ENCODE measurements around the gene NRK. TPM values are rescaled to one million over a fixed set of nuclear protein-coding genes. Genes with fewer than 3 reads are reported as not detected.
"Not testable (repeated sequence)": the region's sequence is repeated elsewhere in the genome, so short reads cannot be mapped to it uniquely, and the experiment has no call there.

The NRK gene
- total RNA-seq, 6 donors from 2014 or later, result under 0.01 to 0.54 (median 0.35) TPM

DNA sequence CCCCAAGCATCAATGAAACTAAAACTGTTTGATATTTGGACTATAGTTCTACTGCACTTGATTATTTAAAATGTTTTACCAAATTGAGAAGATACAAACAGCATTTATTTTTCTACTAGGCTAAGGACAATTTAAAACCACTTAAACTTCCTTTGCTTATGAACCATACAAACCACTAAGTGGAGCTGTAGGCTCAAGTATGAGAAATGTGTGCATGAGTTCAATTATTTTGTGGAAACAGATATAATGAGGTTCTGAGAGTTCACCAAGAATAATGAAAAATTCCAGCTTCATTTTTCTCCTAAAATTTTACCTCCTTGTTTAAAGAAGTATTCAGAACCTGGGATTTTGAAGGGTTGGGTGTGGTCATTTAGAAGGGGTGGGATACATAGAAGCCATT is 153.0 kb downstream of the NRK start:
- H3K9me3 ChIP-seq, result peaks cover 0 to 5% (median 0%) of the 10 kb centered on the region in 4 donors
- no peak for DNase-seq

DNA sequence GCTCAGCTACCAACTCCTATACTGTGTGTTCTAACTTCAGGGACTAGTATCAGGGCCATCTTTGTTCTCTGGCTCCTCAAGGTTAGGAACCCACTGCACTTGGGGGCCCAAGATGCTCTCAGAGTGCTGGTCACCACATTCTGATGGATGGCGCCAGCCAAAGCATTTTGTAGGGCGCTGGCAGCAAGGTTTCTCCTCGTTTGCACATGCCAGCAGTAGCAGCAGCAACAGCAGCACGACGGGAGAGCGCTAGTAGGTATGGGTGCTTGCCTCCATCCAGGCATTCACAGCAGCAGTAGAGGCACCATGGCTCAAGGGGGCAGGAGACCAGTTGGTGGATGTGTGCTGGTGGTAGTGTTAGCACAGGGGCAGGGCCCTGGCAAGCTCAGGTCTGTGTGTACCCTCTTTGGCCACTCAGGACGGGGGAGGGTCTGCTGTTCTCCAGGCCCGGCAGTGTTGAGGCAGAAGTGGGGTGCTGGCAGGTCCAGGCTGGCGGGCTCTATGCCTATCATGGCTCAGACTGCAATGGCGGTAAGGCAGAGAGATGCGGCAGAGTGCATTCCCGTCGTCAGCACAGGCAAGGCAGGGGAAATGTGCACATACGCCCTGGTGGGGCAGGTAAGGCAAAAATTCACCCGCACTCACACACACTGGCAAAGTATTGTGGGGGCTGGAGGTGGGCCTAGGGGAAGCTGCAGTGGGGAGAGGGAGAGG is 159.6 kb downstream of the NRK start:
- Histone ChIP-seq H3K4me3 (no peak overlapping the region), H3K36me3 (no peaks in the 10 kb centered on the region), H3K4me1 (no peaks in the 10 kb centered on the region), H3K27ac (no peak overlapping the region), H3K27me3 (no peaks in the 10 kb centered on the region), H3K9me3 (peaks cover 0 to under 1% (median 0%) of the 10 kb centered on the region in 4 donors)
- TF ChIP-seq EP300 (IDR thresholded peaks at IDR 0.05) (no peak), POLR2A (IDR thresholded peaks at IDR 0.05) (no peak), POLR2AphosphoS5 (IDR thresholded peaks at IDR 0.05) (no peak)
- TF ChIP-seq, protein P1, sequence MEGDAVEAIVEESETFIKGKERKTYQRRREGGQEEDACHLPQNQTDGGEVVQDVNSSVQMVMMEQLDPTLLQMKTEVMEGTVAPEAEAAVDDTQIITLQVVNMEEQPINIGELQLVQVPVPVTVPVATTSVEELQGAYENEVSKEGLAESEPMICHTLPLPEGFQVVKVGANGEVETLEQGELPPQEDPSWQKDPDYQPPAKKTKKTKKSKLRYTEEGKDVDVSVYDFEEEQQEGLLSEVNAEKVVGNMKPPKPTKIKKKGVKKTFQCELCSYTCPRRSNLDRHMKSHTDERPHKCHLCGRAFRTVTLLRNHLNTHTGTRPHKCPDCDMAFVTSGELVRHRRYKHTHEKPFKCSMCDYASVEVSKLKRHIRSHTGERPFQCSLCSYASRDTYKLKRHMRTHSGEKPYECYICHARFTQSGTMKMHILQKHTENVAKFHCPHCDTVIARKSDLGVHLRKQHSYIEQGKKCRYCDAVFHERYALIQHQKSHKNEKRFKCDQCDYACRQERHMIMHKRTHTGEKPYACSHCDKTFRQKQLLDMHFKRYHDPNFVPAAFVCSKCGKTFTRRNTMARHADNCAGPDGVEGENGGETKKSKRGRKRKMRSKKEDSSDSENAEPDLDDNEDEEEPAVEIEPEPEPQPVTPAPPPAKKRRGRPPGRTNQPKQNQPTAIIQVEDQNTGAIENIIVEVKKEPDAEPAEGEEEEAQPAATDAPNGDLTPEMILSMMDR (IDR thresholded peaks at IDR 0.05), result no peak
- peak in 1 of 2 donors; percentile 69 for ATAC-seq (ENCODE audit: low FRiP score in 2 of 2)
- 83 to 100% methylated on average over 1 to 15 of the region's 15 CpGs for WGBS, 2 donors
- DNase-seq, result no peak

More for the DNA sequence above, 153.0 kb downstream of the NRK start:
- no peak for ATAC-seq (ENCODE audit: low FRiP score in 2 of 2)
- Histone ChIP-seq H3K27me3 (no peaks in the 10 kb centered on the region), H3K4me3 (no peak overlapping the region), H3K27ac (no peak overlapping the region), H3K36me3 (no peaks in the 10 kb centered on the region), H3K4me1 (no peaks in the 10 kb centered on the region)
- TF ChIP-seq POLR2A (IDR thresholded peaks at IDR 0.05), result no peak
- no peak for TF ChIP-seq POLR2AphosphoS5 (IDR thresholded peaks at IDR 0.05)
- no peak for TF ChIP-seq EP300 (IDR thresholded peaks at IDR 0.05)

DNA sequence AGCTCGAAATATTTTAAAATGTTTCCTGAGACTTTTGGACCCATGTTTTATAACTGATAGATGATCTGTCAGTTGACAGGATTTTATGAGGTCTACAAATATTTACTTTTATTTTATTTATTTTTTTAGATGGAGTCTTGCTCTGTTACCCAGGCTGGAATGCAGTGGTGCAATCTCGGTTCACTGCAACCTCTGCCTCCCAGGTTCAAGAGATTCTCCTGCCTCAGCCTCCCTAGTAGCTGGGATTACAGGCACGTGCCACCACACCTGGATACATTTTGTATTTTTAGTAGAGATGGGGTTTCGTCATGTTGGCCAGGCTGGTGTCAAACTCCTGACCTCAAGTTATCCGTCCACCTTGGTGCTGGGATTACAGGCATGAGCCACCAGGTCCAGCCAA is 166.1 kb downstream of the NRK start:
- not testable (repeated sequence) for DNase-seq; H3K27ac ChIP-seq; H3K27me3 ChIP-seq; H3K9me3 ChIP-seq; H3K4me3 ChIP-seq; H3K4me1 ChIP-seq; H3K36me3 ChIP-seq; ATAC-seq (ENCODE audit: low FRiP score in 2 of 2)
- WGBS, 2 donors, result 63 to 82% methylated on average over 4 to 5 of the region's 5 CpGs

DNA sequence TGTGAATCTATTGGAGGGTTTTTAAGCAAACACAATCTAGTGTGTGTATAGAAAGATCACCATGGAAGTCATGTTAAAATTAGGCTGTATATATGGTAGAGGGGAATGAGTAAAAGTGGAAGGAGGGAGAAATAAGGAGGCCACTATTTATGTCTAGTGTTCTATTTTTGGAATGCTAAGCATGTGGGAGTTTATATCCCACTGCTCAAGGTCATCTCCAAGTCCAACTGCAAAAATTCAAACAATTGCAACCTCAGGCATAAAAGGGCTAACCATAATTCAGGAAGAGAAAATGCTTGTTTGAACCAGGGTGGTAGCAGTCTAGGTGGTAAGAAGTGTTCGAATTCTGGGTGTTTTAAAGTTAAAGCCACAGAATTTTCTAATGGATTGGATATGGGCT is 177.0 kb downstream of the NRK start:
- ATAC-seq (ENCODE audit: low FRiP score in 2 of 2) (no peak), DNase-seq (no peak)
- WGBS, 2 donors, result 33 to 58% methylated on average over 1 of the region's 1 CpG
- Histone ChIP-seq H3K4me3 (no peak overlapping the region), H3K27me3 (no peaks in the 10 kb centered on the region), H3K27ac (no peak overlapping the region), H3K9me3 (no peaks in the 10 kb centered on the region), H3K36me3 (no peaks in the 10 kb centered on the region), H3K4me1 (no peaks in the 10 kb centered on the region)
- TF ChIP-seq POLR2A (IDR thresholded peaks at IDR 0.05), result no peak
- TF ChIP-seq POLR2AphosphoS5 (IDR thresholded peaks at IDR 0.05), result no peak
- TF ChIP-seq EP300 (IDR thresholded peaks at IDR 0.05), result no peak
- TF ChIP-seq, protein P1 (IDR thresholded peaks at IDR 0.05), result no peak

DNA sequence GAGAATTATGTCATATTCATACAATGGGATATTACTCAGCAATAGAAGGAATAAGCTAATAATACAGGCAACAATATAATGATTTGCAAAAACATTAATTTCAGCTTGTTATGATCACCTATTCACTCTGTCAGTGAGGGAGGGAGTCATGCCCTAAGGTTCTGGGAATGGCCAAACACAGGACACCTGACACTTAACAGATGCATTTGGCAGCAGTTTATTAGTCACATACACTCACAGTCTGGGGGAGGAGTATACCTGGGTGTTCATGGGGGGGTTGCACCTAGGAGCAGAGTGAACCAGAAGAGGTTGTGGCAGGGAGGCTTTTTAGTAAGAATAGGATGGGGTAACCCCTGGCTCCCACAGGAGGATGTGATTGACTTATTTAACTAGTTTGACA is 177.9 kb downstream of the NRK start:
- H3K4me1 ChIP-seq, result no peaks in the 10 kb centered on the region
- DNase-seq (no peak), ATAC-seq (ENCODE audit: low FRiP score in 2 of 2) (no peak)
- H3K27ac ChIP-seq, result no peak overlapping the region
- H3K27me3 ChIP-seq, result no peaks in the 10 kb centered on the region
- TF ChIP-seq POLR2A (IDR thresholded peaks at IDR 0.05), result no peak
- TF ChIP-seq, protein P1 (IDR thresholded peaks at IDR 0.05), result no peak
- TF ChIP-seq POLR2AphosphoS5 (IDR thresholded peaks at IDR 0.05), result no peak
- no peak for TF ChIP-seq EP300 (IDR thresholded peaks at IDR 0.05)
- H3K36me3 ChIP-seq, result no peaks in the 10 kb centered on the region
- H3K4me3 ChIP-seq, result no peak overlapping the region
- H3K9me3 ChIP-seq, result no peaks in the 10 kb centered on the region

DNA sequence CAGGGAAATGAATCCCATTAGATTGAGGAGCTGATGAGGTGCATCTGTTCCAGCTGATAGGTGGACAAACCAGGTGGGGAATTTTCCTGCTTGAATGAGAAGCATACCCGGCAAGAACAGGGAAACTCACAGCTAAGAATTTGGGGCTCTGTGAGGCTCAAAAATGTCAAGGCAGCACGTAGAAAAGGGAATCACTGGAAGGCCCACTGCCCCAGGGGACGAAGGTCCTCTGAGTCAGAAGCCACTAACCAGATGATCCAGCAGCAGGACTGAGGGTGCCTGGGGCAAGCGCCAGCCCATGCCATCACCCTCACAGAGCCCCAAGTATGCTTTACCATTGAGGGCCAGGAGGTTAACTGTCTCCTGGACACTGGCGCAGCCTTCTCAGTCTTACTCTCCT is 178.3 kb downstream of the NRK start:
- WGBS, 2 donors, result 70 to 76% methylated on average over 3 to 5 of the region's 5 CpGs
- not testable (repeated sequence) for H3K4me3 ChIP-seq; H3K27ac ChIP-seq; ATAC-seq (ENCODE audit: low FRiP score in 2 of 2); H3K36me3 ChIP-seq; DNase-seq; H3K27me3 ChIP-seq; H3K9me3 ChIP-seq; H3K4me1 ChIP-seq
